ENCODE data around the gene MOB3A. TPM values are rescaled to one million over a fixed set of nuclear protein-coding genes. Genes with fewer than 3 reads are reported as not detected.

Gene MOB3A
- total and polyA plus RNA-seq, 10 of the 15 experiments (the other 5 are each of a cell fraction or from before 2014, with no cell fraction given): 7.5 to 229 (median 79.4) TPM

- no peak for TF ChIP-seq SP1 (IDR thresholded peaks at IDR 0.05; ENCODE audit: low read depth, low read length)
- no peak for TF ChIP-seq BCL3 (IDR thresholded peaks at IDR 0.05; ENCODE audit: borderline replicate concordance, insufficient read depth, low read depth, low read length, poor library complexity, severe bottlenecking)
- TF ChIP-seq IRF3 (IDR thresholded peaks at IDR 0.05): no peak
- TF ChIP-seq SREBF2 (IDR thresholded peaks at IDR 0.05; ENCODE audit: low read length): no peak
- no peak for TF ChIP-seq POLR2A (IDR thresholded peaks at IDR 0.05; ENCODE audit: low read depth, low read length)
- TF ChIP-seq ZNF384 (IDR thresholded peaks at IDR 0.05; ENCODE audit: borderline replicate concordance, low read depth, low read length): no peak
- TF ChIP-seq CEBPZ (IDR thresholded peaks at IDR 0.05; ENCODE audit: low read depth, low read length): no peak
- TF ChIP-seq IRF4 (IDR thresholded peaks at IDR 0.05; ENCODE audit: low read depth, low read length): no peak
- TF ChIP-seq CBFB (IDR thresholded peaks at IDR 0.05; ENCODE audit: low read depth): no peak
- TF ChIP-seq RUNX3 (IDR thresholded peaks at IDR 0.05; ENCODE audit: low read length): no peak
Measured at GRCh38 chr19:2056837-2057192, 39.3 kb downstream of the MOB3A start (continued).

Measured in GM12878 (cell line).